Right cardiac atrium (tissue), 5 donors: ENCODE measurements around the gene CCDC85C. TPM values are rescaled to one million over a fixed set of nuclear protein-coding genes. Genes with fewer than 3 reads are reported as not detected.
A peak's percentile ranks its signal among the peaks of the same experiment; 100 is the strongest.

Source experiments
- ATAC-seq, 2 donors: fragments of 200-7000 bp; cut with Tn5 transposase; one replicate each; pipeline versions ENCODE4 v1.8.0 to v1.9.1; 2020; ENCODE audit warnings: moderate library complexity in 2 of 2, mild to moderate bottlenecking in 1 of 2
- DNase-seq, 3 donors: peaks; one replicate each; pipeline ENCODE4 v3.0.0-alpha.2; 2020
- H3K27ac ChIP-seq: one replicate; pipeline ENCODE4 v1.5.1; 2013; ENCODE audit warnings: mild to moderate bottlenecking, low read length, control low read depth, moderate library complexity
- H3K27me3 ChIP-seq: one replicate; pipeline ENCODE4 v1.6.1; 2013; ENCODE audit not compliant: control insufficient read depth, insufficient read depth
- H3K4me1 ChIP-seq: one replicate; pipeline ENCODE4 v1.6.1; 2013; ENCODE audit warnings: low read length; ENCODE audit not compliant: control insufficient read depth, insufficient read depth
- H3K4me3 ChIP-seq: one replicate; pipeline ENCODE4 v1.5.1; 2013; ENCODE audit warnings: low read length, control low read depth
- H3K9me3 ChIP-seq: one replicate; pipeline ENCODE4 v1.6.1; 2013; ENCODE audit warnings: low read length; ENCODE audit not compliant: control insufficient read depth
- WGBS: extraction: QIAGEN DNeasy Blood & Tissue Kit; methylation state at CpG from one replicate; pipeline ENCODE4 v1.1.7; 2013; 5-methylcytosine and 5-hydroxymethylcytosine counted together
- intact Hi-C, 4 donors: fragments of 100-400 bp; cut with DNase I; formaldehyde crosslinking; loops; one replicate each; pipeline versions ENCODE4 v1.11.0 to v1.14.0; 2022 to 2023
- polyA plus RNA-seq: library from polyadenylated mRNA; stranded (reverse); fragments of 200-250 nt; gene quantifications from one replicate; pipeline ENCODE4 v1.2.3, GENCODE V29; 2013
- total RNA-seq, 4 donors: library from RNA; stranded (reverse); fragmentation: NEBNext Ultra II Directional; extraction: Animal tissue kit (Norgen Biotek cat#: 25700); gene quantifications; one replicate each; pipeline ENCODE4 v1.2.1, GENCODE V29; 2021
- donor health status: healthy with polysubstance abuse.
- donor health status: DM: no; HTN: yes; CAD: no.
- donor health status: DM: no; HTN: no; CAD: no.
- donor health status: DM: no; HTN: yes; CAD: no; lungs with severe emphysema.
- donor health status: DM: yes; HTN: yes; CAD: no.

Gene CCDC85C
- total and polyA plus RNA-seq, 5 donors = 21.0 to 31.5 (median 22.6) TPM

- Histone ChIP-seq H3K27me3 (no peaks in the 10 kb centered on the region), H3K4me3 (no peak overlapping the region), H3K4me1 (no peaks in the 10 kb centered on the region), H3K9me3 (no peaks in the 10 kb centered on the region), H3K27ac (no peak overlapping the region)
- no peak for DNase-seq
- intact Hi-C loops = no loop called here
- ATAC-seq = no peak
- 77% methylated on average over 14 of the region's 14 CpGs for WGBS
Observed at GRCh38 chr14:99502989-99503421, 101.0 kb downstream of the CCDC85C start.

DNA sequence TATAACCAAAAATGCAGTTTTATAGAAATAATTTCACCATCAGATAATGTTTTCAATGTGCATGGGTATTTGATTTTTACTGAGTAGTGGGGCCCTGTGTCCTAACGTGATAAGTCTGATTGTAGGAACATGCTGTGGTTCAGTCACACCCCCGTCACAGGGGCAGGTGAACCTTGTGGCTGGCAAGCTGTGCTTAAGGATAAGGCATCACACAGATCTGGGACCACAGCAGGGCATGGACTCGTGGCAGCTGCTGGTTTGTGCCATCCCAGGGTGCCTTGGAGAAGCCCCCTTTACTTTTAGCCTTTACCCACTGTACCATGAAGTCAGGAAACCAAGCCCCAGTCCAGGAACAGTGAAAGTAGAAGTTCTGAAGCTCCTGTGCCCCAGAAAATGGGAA lies 106.1 kb downstream of the CCDC85C start:
- Histone ChIP-seq H3K27me3 (no peaks in the 10 kb centered on the region), H3K27ac (no peak overlapping the region), H3K9me3 (no peaks in the 10 kb centered on the region), H3K4me3 (no peak overlapping the region), H3K4me1 (no peaks in the 10 kb centered on the region)
- intact Hi-C loops = no loop called here
- DNase-seq = no peak
- 90% methylated on average over 3 of the region's 3 CpGs for WGBS
- no peak for ATAC-seq

GRCh38 chr14:99497341-99497740 lies 106.7 kb downstream of the CCDC85C start:
- intact Hi-C loops = no loop called here
- H3K4me1 ChIP-seq = no peaks in the 10 kb centered on the region
- no peaks in the 10 kb centered on the region for H3K27me3 ChIP-seq
- no peak overlapping the region for H3K27ac ChIP-seq
- no peak overlapping the region for H3K4me3 ChIP-seq
- WGBS = 84% methylated on average over 2 of the region's 2 CpGs
- ATAC-seq (no peak), DNase-seq (no peak)
- no peaks in the 10 kb centered on the region for H3K9me3 ChIP-seq

GRCh38 chr14:99484106-99484505 lies 119.9 kb downstream of the CCDC85C start:
- Histone ChIP-seq H3K27ac (no peak overlapping the region), H3K4me1 (peaks cover 2% of the 10 kb centered on the region), H3K9me3 (no peaks in the 10 kb centered on the region), H3K4me3 (no peak overlapping the region), H3K27me3 (no peaks in the 10 kb centered on the region)
- ATAC-seq = no peak
- intact Hi-C loops = no loop called here
- no peak for DNase-seq
- WGBS = 48% methylated on average over 2 of the region's 2 CpGs

GRCh38 chr14:99481745-99482099 lies 122.3 kb downstream of the CCDC85C start:
- peaks cover 2% of the 10 kb centered on the region for H3K4me1 ChIP-seq
- intact Hi-C loops = no loop called here

DNA sequence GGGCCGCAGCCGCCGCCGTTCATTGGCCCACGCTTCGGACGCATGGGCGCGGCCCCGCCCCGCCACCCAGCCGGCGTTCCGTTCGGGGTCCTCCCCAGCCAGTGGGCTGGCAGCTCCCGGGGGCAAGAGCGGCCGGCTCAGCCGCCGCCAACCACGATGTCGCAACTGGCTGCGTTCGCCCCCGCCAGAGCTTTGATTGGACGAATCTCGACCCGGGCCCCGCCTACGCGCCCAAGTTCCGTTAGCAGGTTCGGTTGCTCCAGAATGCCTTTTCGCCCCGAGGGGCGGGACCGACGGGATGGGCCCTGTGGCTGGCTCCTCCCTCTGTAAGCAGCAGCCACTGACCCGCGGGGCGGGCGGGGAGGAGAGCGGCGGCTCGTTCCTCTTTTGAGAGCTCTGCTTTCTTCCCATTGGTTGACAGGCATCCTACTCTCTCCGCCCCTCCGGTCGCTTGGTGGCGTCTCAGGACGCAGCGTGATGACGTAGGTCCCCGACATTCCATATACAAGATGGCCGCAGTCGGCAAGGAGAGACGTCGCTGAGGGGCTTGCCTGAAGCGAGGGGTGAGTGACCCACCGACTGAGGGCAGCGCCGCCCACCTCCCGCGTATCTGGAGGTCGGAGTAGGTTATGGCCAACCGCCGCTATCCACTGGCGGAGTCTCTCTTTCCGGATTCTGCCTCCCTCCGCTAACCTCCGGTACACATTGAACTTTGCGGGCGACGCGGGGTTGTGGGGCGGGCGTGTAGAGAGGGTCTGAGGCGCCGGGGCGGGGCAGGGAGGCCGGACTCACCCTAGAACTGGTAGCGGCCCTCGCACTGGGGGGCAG lies 122.9 kb downstream of the CCDC85C start, which contains the start of gene CCNK:
Gene CCNK (plus strand): TSS at position 493 of the 828 bp plus-strand sequence. CDS start 11,269 bp downstream, outside the sequence.
- H3K4me1 ChIP-seq = peaks cover under 1% of the 10 kb centered on the region

More at GRCh38 chr14:99481745-99482099, 122.3 kb downstream of the CCDC85C start:
- Histone ChIP-seq H3K9me3 (no peaks in the 10 kb centered on the region), H3K27ac (peak overlapping the region; percentile 38), H3K27me3 (no peaks in the 10 kb centered on the region), H3K4me3 (peak overlapping the region; percentile 60)
- DNase-seq (no peak), ATAC-seq (no peak)
- under 1% methylated on average over 17 of the region's 17 CpGs for WGBS

GRCh38 chr14:99479906-99480869 lies 123.8 kb downstream of the CCDC85C start, which contains the start of gene SETD3:
TSS of gene SETD3 (minus strand) at chr14:99480859. CDS start at chr14:99465805, 15,054 bp downstream.
- Histone ChIP-seq H3K9me3 (no peaks in the 10 kb centered on the region), H3K4me1 (peaks cover 2% of the 10 kb centered on the region), H3K27me3 (no peaks in the 10 kb centered on the region), H3K4me3 (peak within 1 kb of the TSS; percentile 93), H3K27ac (peak within 1 kb of the TSS; percentile 91)
- peak; percentile 0 to 5 for ATAC-seq
- peak; percentile 70 to 88 (median 87) for DNase-seq
- intact Hi-C loops = no loop called here
- under 1% methylated on average over 122 of the region's 122 CpGs for WGBS

More for the DNA sequence above, 122.9 kb downstream of the CCDC85C start, which contains the start of gene CCNK:
- ATAC-seq (peak; percentile 97), DNase-seq (peak; percentile 100)
- Histone ChIP-seq H3K27me3 (no peaks in the 10 kb centered on the region), H3K9me3 (no peaks in the 10 kb centered on the region), H3K4me3 (peak within 1 kb of the TSS; percentile 93), H3K27ac (peak within 1 kb of the TSS; percentile 91)
- under 1% methylated on average over 82 of the region's 82 CpGs for WGBS
- intact Hi-C loops = no loop called here

GRCh38 chr14:99479160-99479905 lies 124.7 kb downstream of the CCDC85C start:
- Histone ChIP-seq H3K4me3 (peak overlapping the region; percentile 93), H3K27ac (peak overlapping the region; percentile 91), H3K9me3 (no peaks in the 10 kb centered on the region), H3K27me3 (no peaks in the 10 kb centered on the region), H3K4me1 (peaks cover 4% of the 10 kb centered on the region)
- no peak for ATAC-seq
- intact Hi-C loops = no loop called here
- WGBS = 9% methylated on average over 18 of the region's 18 CpGs
- DNase-seq = no peak

- Histone ChIP-seq H3K4me1 (peaks cover 4% of the 10 kb centered on the region), H3K4me3 (no peak overlapping the region), H3K27ac (no peak overlapping the region), H3K9me3 (no peaks in the 10 kb centered on the region), H3K27me3 (no peaks in the 10 kb centered on the region)
- DNase-seq = no peak
- intact Hi-C loops = no loop called here
- 64% methylated on average over 4 of the region's 4 CpGs for WGBS
- no peak for ATAC-seq
Observed at GRCh38 chr14:99478128-99478527, 125.9 kb downstream of the CCDC85C start.

GRCh38 chr14:99476864-99477263 lies 127.1 kb downstream of the CCDC85C start:
- no peak overlapping the region for H3K27ac ChIP-seq
- H3K4me1 ChIP-seq = peaks cover 4% of the 10 kb centered on the region
- no peak for ATAC-seq
- intact Hi-C loops = no loop called here
- 35% methylated on average over 1 of the region's 1 CpG for WGBS
- no peaks in the 10 kb centered on the region for H3K9me3 ChIP-seq
- no peak overlapping the region for H3K4me3 ChIP-seq
- H3K27me3 ChIP-seq = no peaks in the 10 kb centered on the region
- no peak for DNase-seq
